ENCODE data around the gene ASGR2.

- TF ChIP-seq CTCF (IDR thresholded peaks at IDR 0.05) (no peak), EP300 (IDR thresholded peaks at IDR 0.05) (no peak)
Observed at GRCh38 chr17:7067198-7067597, 47.4 kb downstream of the ASGR2 start.

Data from ovary (tissue), 3 donors.